ENCODE results near the gene RAE1. TPM values are rescaled to one million over a fixed set of nuclear protein-coding genes. Genes with fewer than 3 reads are reported as not detected.

The RAE1 gene
- total RNA-seq, 1 donor = 24.6 TPM

GRCh38 chr20:57401565-57401918 is 50.5 kb downstream of the RAE1 start:
- H3K27me3 ChIP-seq (ENCODE audit: insufficient read depth, low read length) = no peaks in the 10 kb centered on the region
- no peak overlapping the region for H2AFZ ChIP-seq (ENCODE audit: low read length)
- H3K9me3 ChIP-seq (ENCODE audit: low read depth, low read length) = no peaks in the 10 kb centered on the region
- no peaks in the 10 kb centered on the region for H4K20me1 ChIP-seq (ENCODE audit: insufficient read depth, low read length)
- no peaks in the 10 kb centered on the region for H3K36me3 ChIP-seq (ENCODE audit: insufficient read depth, low read length)
- no peaks in the 10 kb centered on the region for H3K79me2 ChIP-seq (ENCODE audit: insufficient read depth, low read length)
- no peak overlapping the region for H3K4me2 ChIP-seq (ENCODE audit: insufficient read depth, low read length)
- no peak for DNase-seq (ENCODE audit: insufficient read length, low spot score, missing footprints)
- H3K4me1 ChIP-seq (ENCODE audit: insufficient read depth, low read length) = no peaks in the 10 kb centered on the region
- no peak overlapping the region for H3K4me3 ChIP-seq (ENCODE audit: insufficient read depth, low read length)
- TF ChIP-seq CTCF (IDR thresholded peaks at IDR 0.05; ENCODE audit: extremely low read depth, low read depth, low read length) = no peak
- no peak overlapping the region for H3K27ac ChIP-seq (ENCODE audit: low read depth, low read length)

- Histone ChIP-seq H3K79me2 (ENCODE audit: insufficient read depth, low read length) (no peaks in the 10 kb centered on the region), H3K27ac (ENCODE audit: low read depth, low read length) (no peak overlapping the region), H2AFZ (ENCODE audit: low read length) (no peak overlapping the region), H3K27me3 (ENCODE audit: insufficient read depth, low read length) (no peaks in the 10 kb centered on the region), H3K4me1 (ENCODE audit: insufficient read depth, low read length) (no peaks in the 10 kb centered on the region), H4K20me1 (ENCODE audit: insufficient read depth, low read length) (no peaks in the 10 kb centered on the region), H3K36me3 (ENCODE audit: insufficient read depth, low read length) (no peaks in the 10 kb centered on the region), H3K4me2 (ENCODE audit: insufficient read depth, low read length) (no peak overlapping the region), H3K4me3 (ENCODE audit: insufficient read depth, low read length) (no peak overlapping the region), H3K9me3 (ENCODE audit: low read depth, low read length) (no peaks in the 10 kb centered on the region)
- no peak for TF ChIP-seq CTCF (IDR thresholded peaks at IDR 0.05; ENCODE audit: extremely low read depth, low read depth, low read length)
- no peak for DNase-seq (ENCODE audit: insufficient read length, low spot score, missing footprints)
Observed at GRCh38 chr20:57402206-57403125, 51.4 kb downstream of the RAE1 start.

GRCh38 chr20:57403216-57403615 is 52.2 kb downstream of the RAE1 start:
- H3K9me3 ChIP-seq (ENCODE audit: low read depth, low read length) = no peaks in the 10 kb centered on the region
- DNase-seq (ENCODE audit: insufficient read length, low spot score, missing footprints) = no peak
- H3K4me2 ChIP-seq (ENCODE audit: insufficient read depth, low read length) = no peak overlapping the region
- TF ChIP-seq CTCF (IDR thresholded peaks at IDR 0.05; ENCODE audit: extremely low read depth, low read depth, low read length) = no peak
- H3K36me3 ChIP-seq (ENCODE audit: insufficient read depth, low read length) = no peaks in the 10 kb centered on the region
- H4K20me1 ChIP-seq (ENCODE audit: insufficient read depth, low read length) = no peaks in the 10 kb centered on the region
- H3K79me2 ChIP-seq (ENCODE audit: insufficient read depth, low read length) = no peaks in the 10 kb centered on the region
- H3K27me3 ChIP-seq (ENCODE audit: insufficient read depth, low read length) = no peaks in the 10 kb centered on the region
- H2AFZ ChIP-seq (ENCODE audit: low read length) = no peak overlapping the region
- no peak overlapping the region for H3K27ac ChIP-seq (ENCODE audit: low read depth, low read length)
- no peak overlapping the region for H3K4me3 ChIP-seq (ENCODE audit: insufficient read depth, low read length)
- no peaks in the 10 kb centered on the region for H3K4me1 ChIP-seq (ENCODE audit: insufficient read depth, low read length)

GRCh38 chr20:57404006-57404405 is 53.0 kb downstream of the RAE1 start:
- no peak for DNase-seq (ENCODE audit: insufficient read length, low spot score, missing footprints)
- H2AFZ ChIP-seq (ENCODE audit: low read length) = no peak overlapping the region
- no peaks in the 10 kb centered on the region for H3K27me3 ChIP-seq (ENCODE audit: insufficient read depth, low read length)
- TF ChIP-seq CTCF (IDR thresholded peaks at IDR 0.05; ENCODE audit: extremely low read depth, low read depth, low read length) = no peak
- no peaks in the 10 kb centered on the region for H3K36me3 ChIP-seq (ENCODE audit: insufficient read depth, low read length)
- H3K9me3 ChIP-seq (ENCODE audit: low read depth, low read length) = no peaks in the 10 kb centered on the region
- H3K4me1 ChIP-seq (ENCODE audit: insufficient read depth, low read length) = no peaks in the 10 kb centered on the region
- H3K4me2 ChIP-seq (ENCODE audit: insufficient read depth, low read length) = no peak overlapping the region
- H3K27ac ChIP-seq (ENCODE audit: low read depth, low read length) = no peak overlapping the region
- no peak overlapping the region for H3K4me3 ChIP-seq (ENCODE audit: insufficient read depth, low read length)
- H3K79me2 ChIP-seq (ENCODE audit: insufficient read depth, low read length) = no peaks in the 10 kb centered on the region
- no peaks in the 10 kb centered on the region for H4K20me1 ChIP-seq (ENCODE audit: insufficient read depth, low read length)

Data from osteoblast (primary cell).